HG03575 (cell line): ENCODE measurements around the gene CFAP97D2.
"Not testable (repeated sequence)": the region's sequence is repeated elsewhere in the genome, so short reads cannot be mapped to it uniquely, and the experiment has no call there.

Experiments used
- ATAC-seq: cut with Tn5 transposase; IDR thresholded peaks from one replicate; pipeline ENCODE4 v1.9.1; 2021; ENCODE audit not compliant: unreplicated experiment, insufficient number of reproducible peaks, low FRiP score; ENCODE audit errors: extremely low read depth

CFAP97D2 gene

GRCh38 chr13:114179087-114179658, at the start of gene CFAP97D2:
CFAP97D2 (plus strand) TSS chr13:114179257; CDS start chr13:114179331, 74 bp downstream.
- ATAC-seq: no peak

- no peak for ATAC-seq
These were observed 49.4 kb upstream of the CFAP97D2 start for GRCh38 chr13:114129649-114130062.

- ATAC-seq: no peak
These were observed 48.8 kb upstream of the CFAP97D2 start for GRCh38 chr13:114130131-114130836.

GRCh38 chr13:114130837-114131582, 48.0 kb upstream of the CFAP97D2 start:
- no peak for ATAC-seq

- no peak for ATAC-seq
These were observed 47.3 kb upstream of the CFAP97D2 start for GRCh38 chr13:114131583-114132418.

- ATAC-seq: no peak
These were observed 46.5 kb upstream of the CFAP97D2 start, which contains the start of gene RASA3 for GRCh38 chr13:114132419-114133121. RASA3 (minus strand) TSS chr13:114132623; CDS start chr13:114132489, 134 bp downstream.

GRCh38 chr13:114133126-114133525, 45.9 kb upstream of the CFAP97D2 start:
- not testable (repeated sequence) for ATAC-seq

- ATAC-seq: not testable (repeated sequence)
These were observed 45.5 kb upstream of the CFAP97D2 start for GRCh38 chr13:114133552-114133951.

- no peak for ATAC-seq
These were observed 44.7 kb upstream of the CFAP97D2 start for GRCh38 chr13:114134111-114134943.

- no peak for ATAC-seq
These were observed 44.0 kb upstream of the CFAP97D2 start for GRCh38 chr13:114134944-114135610.

- ATAC-seq: no peak
These were observed 43.3 kb upstream of the CFAP97D2 start for GRCh38 chr13:114135731-114136171.

- ATAC-seq: no peak
These were observed 42.5 kb upstream of the CFAP97D2 start for GRCh38 chr13:114136576-114136975.

- ATAC-seq: no peak
These were observed 38.7 kb upstream of the CFAP97D2 start for GRCh38 chr13:114140131-114140905.

GRCh38 chr13:114140906-114141250, 38.2 kb upstream of the CFAP97D2 start:
- no peak for ATAC-seq

- ATAC-seq: no peak
These were observed 37.6 kb upstream of the CFAP97D2 start for GRCh38 chr13:114141261-114141996.

- no peak for ATAC-seq
These were observed 36.9 kb upstream of the CFAP97D2 start for GRCh38 chr13:114142137-114142550.
